ENCODE results near the gene HUS1. TPM values are rescaled to one million over a fixed set of nuclear protein-coding genes. Genes with fewer than 3 reads are reported as not detected.
"Not testable (repeated sequence)": the region's sequence is repeated elsewhere in the genome, so short reads cannot be mapped to it uniquely, and the experiment has no call there.

Gene HUS1
- total RNA-seq, 1 donor from 2014 or later, result 47.0 TPM

GRCh38 chr7:47980648-47981047, 1.2 kb upstream of the HUS1 start:
- not testable (repeated sequence) for DNase-seq (ENCODE audit: low read depth)

GRCh38 chr7:47979832-47980181, 392 bp upstream of the HUS1 start:
- DNase-seq (ENCODE audit: low read depth), result no peak

GRCh38 chr7:47978790-47979144, 648 bp downstream of the HUS1 start:
- DNase-seq (ENCODE audit: low read depth), result no peak

GRCh38 chr7:47973739-47974138, 5.7 kb downstream of the HUS1 start:
- no peak for DNase-seq (ENCODE audit: low read depth)

GRCh38 chr7:47970761-47971160, 8.7 kb downstream of the HUS1 start:
- DNase-seq (ENCODE audit: low read depth), result no peak

- peak; percentile 83 for DNase-seq (ENCODE audit: low read depth)
Measured at GRCh38 chr7:47968847-47969774, 10.3 kb downstream of the HUS1 start.

GRCh38 chr7:47967708-47968107, 11.7 kb downstream of the HUS1 start:
- no peak for DNase-seq (ENCODE audit: low read depth)

GRCh38 chr7:47967123-47967522, 12.3 kb downstream of the HUS1 start:
- no peak for DNase-seq (ENCODE audit: low read depth)

- peak; percentile 98 for DNase-seq (ENCODE audit: low read depth)
Measured at GRCh38 chr7:47965456-47965855, 14.0 kb downstream of the HUS1 start.

GRCh38 chr7:47962262-47962661, 17.2 kb downstream of the HUS1 start:
- no peak for DNase-seq (ENCODE audit: low read depth)

GRCh38 chr7:47957156-47957555, 22.3 kb downstream of the HUS1 start:
- DNase-seq (ENCODE audit: low read depth), result no peak

GRCh38 chr7:47956220-47956619, 23.2 kb downstream of the HUS1 start:
- no peak for DNase-seq (ENCODE audit: low read depth)

GRCh38 chr7:47954231-47954911, 25.0 kb downstream of the HUS1 start:
- peak; percentile 93 for DNase-seq (ENCODE audit: low read depth)

- no peak for DNase-seq (ENCODE audit: low read depth)
Measured at GRCh38 chr7:47953822-47954221, 25.6 kb downstream of the HUS1 start.

- DNase-seq (ENCODE audit: low read depth), result no peak
Measured at GRCh38 chr7:47952224-47952623, 27.2 kb downstream of the HUS1 start.

GRCh38 chr7:47951374-47951773, 28.0 kb downstream of the HUS1 start:
- no peak for DNase-seq (ENCODE audit: low read depth)

GRCh38 chr7:47950714-47951113, 28.7 kb downstream of the HUS1 start:
- DNase-seq (ENCODE audit: low read depth), result peak; percentile 58

GRCh38 chr7:47949703-47950102, 29.7 kb downstream of the HUS1 start:
- no peak for DNase-seq (ENCODE audit: low read depth)

- DNase-seq (ENCODE audit: low read depth), result no peak
Measured at GRCh38 chr7:47948141-47948790, 31.1 kb downstream of the HUS1 start, which contains the start of gene PKD1L1. Gene PKD1L1 (minus strand): TSS chr7:47948466. CDS start chr7:47948440, 26 bp downstream.

GRCh38 chr7:47947355-47947749, 32.1 kb downstream of the HUS1 start:
- DNase-seq (ENCODE audit: low read depth), result no peak

GRCh38 chr7:47946581-47947354, 32.6 kb downstream of the HUS1 start:
- DNase-seq (ENCODE audit: low read depth), result no peak

Data from myocyte (in vitro differentiated cells).